Neural cell (in vitro differentiated cells): ENCODE measurements around the gene APIP. TPM values are rescaled to one million over a fixed set of nuclear protein-coding genes. Genes with fewer than 3 reads are reported as not detected.

Source experiments
- H2AFZ ChIP-seq: fragments of 200-600, 300-800 bp; sonication (generic), shearing (Covaris generic); 2 replicates; pipeline ENCODE4 v1.6.0; 2014; ENCODE audit warnings: low read depth, mild to moderate bottlenecking, antibody characterized with exemption, low read length, moderate library complexity
- H3F3A ChIP-seq: fragments of 200-600 bp; shearing (Covaris generic); 2 replicates; pipeline ENCODE4 v1.6.1; 2016; ENCODE audit warnings: mild to moderate bottlenecking, moderate library complexity, mixed read lengths, antibody characterized with exemption, low read length; ENCODE audit not compliant: insufficient read depth, poor library complexity, severe bottlenecking
- H3K27ac ChIP-seq: fragments of 200-600, 300-800 bp; sonication (generic), shearing (Covaris generic); 2 replicates; pipeline ENCODE4 v1.5.1; 2014; ENCODE audit warnings: mild to moderate bottlenecking, low read length, moderate library complexity
- H3K27me3 ChIP-seq: fragments of 300-800, 200-600 bp; sonication (generic), shearing (Covaris generic); 2 replicates; pipeline ENCODE4 v1.6.0; 2014; ENCODE audit warnings: mild to moderate bottlenecking, low read depth, low read length, moderate library complexity; ENCODE audit not compliant: insufficient read depth
- H3K36me3 ChIP-seq: fragments of 300-800, 200-600 bp; sonication (generic), shearing (Covaris generic); 2 replicates; pipeline ENCODE4 v1.5.1; 2014; ENCODE audit warnings: mild to moderate bottlenecking, antibody characterized with exemption, low read length, moderate library complexity; ENCODE audit not compliant: insufficient read depth
- H3K4me2 ChIP-seq: fragments of 300-800, 200-600 bp; sonication (generic), shearing (Covaris generic); 2 replicates; pipeline ENCODE4 v1.6.0; 2014; ENCODE audit warnings: mild to moderate bottlenecking, low read length
- H3K4me3 ChIP-seq: fragments of 300-800, 200-600 bp; sonication (generic), shearing (Covaris generic); 2 replicates; pipeline ENCODE4 v1.5.1; 2014; ENCODE audit warnings: mild to moderate bottlenecking, low read length, moderate library complexity
- H3K79me2 ChIP-seq: fragments of 200-600 bp; shearing (Covaris generic); replicated peaks from 2 replicates; pipeline ENCODE4 v1.6.0; 2014; ENCODE audit warnings: mild to moderate bottlenecking, low read length, moderate library complexity; ENCODE audit not compliant: insufficient read depth
- H3K9ac ChIP-seq: fragments of 300-800, 200-600 bp; sonication (generic), shearing (Covaris generic); 2 replicates; pipeline ENCODE4 v1.6.1; 2016; ENCODE audit warnings: mild to moderate bottlenecking, low read length, mixed read lengths
- H3K9me2 ChIP-seq: fragments of 200-600 bp; shearing (Covaris generic); 2 replicates; pipeline ENCODE4 v1.6.1; 2016; ENCODE audit warnings: mild to moderate bottlenecking, low read length, mixed read lengths; ENCODE audit not compliant: insufficient read depth
- H3K9me3 ChIP-seq: fragments of 200-600, 300-800 bp; sonication (generic), shearing (Covaris generic); 2 replicates; pipeline ENCODE4 v1.6.1; 2016; ENCODE audit warnings: mild to moderate bottlenecking, mixed run types, low read length, moderate library complexity, mixed read lengths
- H4K20me1 ChIP-seq: fragments of 200-600 bp; shearing (Covaris generic); 2 replicates; pipeline ENCODE4 v1.6.1; 2016; ENCODE audit warnings: mild to moderate bottlenecking, mixed run types; ENCODE audit not compliant: insufficient read depth
- EP300 ChIP-seq: fragments of 450-650 bp; conservative IDR thresholded peaks from 2 replicates; pipeline ENCODE4 v1.6.1; 2014; ENCODE audit warnings: antibody characterized with exemption, mild to moderate bottlenecking, moderate library complexity; ENCODE audit not compliant: poor library complexity, severe bottlenecking
- EZH2 ChIP-seq: fragments of 200-600, 300-800 bp; shearing (Covaris generic), sonication (generic); IDR thresholded peaks from 2 replicates; pipeline ENCODE4 v1.6.1; 2014; ENCODE audit warnings: antibody characterized with exemption, low read length, borderline replicate concordance, mild to moderate bottlenecking; ENCODE audit not compliant: insufficient read depth, poor library complexity, severe bottlenecking
- MXI1 ChIP-seq: fragments of 450-650 bp; conservative IDR thresholded peaks from 2 replicates; pipeline ENCODE4 v1.6.1; 2014; ENCODE audit warnings: antibody characterized with exemption, mild to moderate bottlenecking; ENCODE audit not compliant: poor library complexity, severe bottlenecking
- POLR2AphosphoS5 ChIP-seq: IDR thresholded peaks from 2 replicates; pipeline ENCODE4 v1.6.1; 2012
- RAD21 ChIP-seq: fragments of 450-650 bp; conservative IDR thresholded peaks from 2 replicates; pipeline ENCODE4 v1.6.1; 2014; ENCODE audit warnings: antibody characterized with exemption, mild to moderate bottlenecking, moderate library complexity
- SMC3 ChIP-seq: fragments of 450-650 bp; conservative IDR thresholded peaks from 2 replicates; pipeline ENCODE4 v1.6.1; 2014; ENCODE audit warnings: antibody characterized with exemption, mild to moderate bottlenecking, moderate library complexity; ENCODE audit not compliant: poor library complexity
- TAF1 ChIP-seq: IDR thresholded peaks from 2 replicates; pipeline ENCODE4 v1.6.1; 2012; ENCODE audit warnings: low read depth
- polyA plus RNA-seq: library from polyadenylated mRNA; depleted of rRNA; stranded (reverse); fragments of >200 nt; gene quantifications from 2 replicates; pipeline ENCODE4 v1.2.3, GENCODE V29; 2014
- TF ChIP-seq, protein P1 (sequence below): fragments of 450-650 bp; IDR thresholded peaks from 2 replicates; pipeline ENCODE4 v1.5.1; 2014; ENCODE audit warnings: antibody characterized with exemption, mild to moderate bottlenecking, moderate library complexity; ENCODE audit not compliant: poor library complexity, severe bottlenecking
- TF ChIP-seq, protein P2 (sequence below): IDR thresholded peaks from 2 replicates; pipeline ENCODE4 v1.6.1; 2012; ENCODE audit warnings: borderline replicate concordance

Gene APIP
- polyA plus RNA-seq, 1 donor from 2014 or later = 45.9 TPM

DNA sequence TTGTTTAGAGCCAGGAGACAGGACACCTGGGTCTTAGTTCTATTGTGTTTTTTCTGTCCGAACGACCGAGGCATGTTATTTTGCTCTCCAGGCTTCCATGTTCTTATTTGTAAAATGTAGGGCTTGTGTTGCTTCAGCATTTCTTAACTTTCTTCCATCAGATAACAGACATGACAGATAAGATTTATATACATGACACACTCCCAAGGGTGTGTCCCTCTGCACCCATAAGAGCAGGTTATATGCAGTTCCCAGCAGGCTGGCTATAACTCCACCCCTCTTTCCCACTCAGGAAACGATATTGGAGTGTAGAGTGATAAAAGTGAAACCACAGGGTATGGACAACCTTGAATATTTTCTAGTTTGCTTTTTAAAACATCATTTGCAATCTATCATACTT lies 65.8 kb downstream of the APIP start:
- no peak overlapping the region for H3K27ac ChIP-seq
- no peaks in the 10 kb centered on the region for H3K36me3 ChIP-seq
- no peak overlapping the region for H3K4me3 ChIP-seq
- no peaks in the 10 kb centered on the region for H3K79me2 ChIP-seq
- H3K9me2 ChIP-seq = no peaks in the 10 kb centered on the region
- H3K9ac ChIP-seq = no peak overlapping the region
- H2AFZ ChIP-seq = no peak overlapping the region
- TF ChIP-seq EZH2 (no peak), SMC3 (no peak), POLR2AphosphoS5 (no peak)
- TF ChIP-seq, protein P1, sequence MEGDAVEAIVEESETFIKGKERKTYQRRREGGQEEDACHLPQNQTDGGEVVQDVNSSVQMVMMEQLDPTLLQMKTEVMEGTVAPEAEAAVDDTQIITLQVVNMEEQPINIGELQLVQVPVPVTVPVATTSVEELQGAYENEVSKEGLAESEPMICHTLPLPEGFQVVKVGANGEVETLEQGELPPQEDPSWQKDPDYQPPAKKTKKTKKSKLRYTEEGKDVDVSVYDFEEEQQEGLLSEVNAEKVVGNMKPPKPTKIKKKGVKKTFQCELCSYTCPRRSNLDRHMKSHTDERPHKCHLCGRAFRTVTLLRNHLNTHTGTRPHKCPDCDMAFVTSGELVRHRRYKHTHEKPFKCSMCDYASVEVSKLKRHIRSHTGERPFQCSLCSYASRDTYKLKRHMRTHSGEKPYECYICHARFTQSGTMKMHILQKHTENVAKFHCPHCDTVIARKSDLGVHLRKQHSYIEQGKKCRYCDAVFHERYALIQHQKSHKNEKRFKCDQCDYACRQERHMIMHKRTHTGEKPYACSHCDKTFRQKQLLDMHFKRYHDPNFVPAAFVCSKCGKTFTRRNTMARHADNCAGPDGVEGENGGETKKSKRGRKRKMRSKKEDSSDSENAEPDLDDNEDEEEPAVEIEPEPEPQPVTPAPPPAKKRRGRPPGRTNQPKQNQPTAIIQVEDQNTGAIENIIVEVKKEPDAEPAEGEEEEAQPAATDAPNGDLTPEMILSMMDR = no peak
- no peaks in the 10 kb centered on the region for H3K27me3 ChIP-seq
- no peaks in the 10 kb centered on the region for H4K20me1 ChIP-seq
- H3F3A ChIP-seq = no peaks in the 10 kb centered on the region
- no peak overlapping the region for H3K4me2 ChIP-seq
- H3K9me3 ChIP-seq = no peaks in the 10 kb centered on the region

DNA sequence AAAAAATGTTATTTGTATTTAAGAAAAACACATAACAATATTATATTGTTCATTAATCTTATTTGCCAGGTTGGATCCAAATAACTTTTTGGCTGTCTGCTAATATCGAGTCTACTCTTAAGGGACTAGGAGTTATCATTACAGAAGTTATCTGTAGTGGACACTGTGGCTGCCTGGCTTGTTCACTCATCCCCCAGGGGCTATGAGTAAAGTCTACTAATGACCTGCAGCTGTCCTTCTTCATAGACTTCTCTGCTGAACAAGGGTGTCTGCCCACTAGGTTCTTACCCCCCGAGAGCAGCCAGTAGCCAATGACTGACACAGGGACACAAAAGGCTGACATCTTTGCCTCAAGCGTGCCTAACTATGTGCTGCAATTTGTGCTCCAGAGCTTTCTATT lies 69.7 kb downstream of the APIP start:
- H3K9me2 ChIP-seq = no peaks in the 10 kb centered on the region
- no peak overlapping the region for H3K27ac ChIP-seq
- no peaks in the 10 kb centered on the region for H3K27me3 ChIP-seq
- no peaks in the 10 kb centered on the region for H3K9me3 ChIP-seq
- H4K20me1 ChIP-seq = no peaks in the 10 kb centered on the region
- no peaks in the 10 kb centered on the region for H3F3A ChIP-seq
- TF ChIP-seq EZH2 (no peak), SMC3 (no peak), EP300 (no peak), MXI1 (no peak)
- TF ChIP-seq, protein P2, sequence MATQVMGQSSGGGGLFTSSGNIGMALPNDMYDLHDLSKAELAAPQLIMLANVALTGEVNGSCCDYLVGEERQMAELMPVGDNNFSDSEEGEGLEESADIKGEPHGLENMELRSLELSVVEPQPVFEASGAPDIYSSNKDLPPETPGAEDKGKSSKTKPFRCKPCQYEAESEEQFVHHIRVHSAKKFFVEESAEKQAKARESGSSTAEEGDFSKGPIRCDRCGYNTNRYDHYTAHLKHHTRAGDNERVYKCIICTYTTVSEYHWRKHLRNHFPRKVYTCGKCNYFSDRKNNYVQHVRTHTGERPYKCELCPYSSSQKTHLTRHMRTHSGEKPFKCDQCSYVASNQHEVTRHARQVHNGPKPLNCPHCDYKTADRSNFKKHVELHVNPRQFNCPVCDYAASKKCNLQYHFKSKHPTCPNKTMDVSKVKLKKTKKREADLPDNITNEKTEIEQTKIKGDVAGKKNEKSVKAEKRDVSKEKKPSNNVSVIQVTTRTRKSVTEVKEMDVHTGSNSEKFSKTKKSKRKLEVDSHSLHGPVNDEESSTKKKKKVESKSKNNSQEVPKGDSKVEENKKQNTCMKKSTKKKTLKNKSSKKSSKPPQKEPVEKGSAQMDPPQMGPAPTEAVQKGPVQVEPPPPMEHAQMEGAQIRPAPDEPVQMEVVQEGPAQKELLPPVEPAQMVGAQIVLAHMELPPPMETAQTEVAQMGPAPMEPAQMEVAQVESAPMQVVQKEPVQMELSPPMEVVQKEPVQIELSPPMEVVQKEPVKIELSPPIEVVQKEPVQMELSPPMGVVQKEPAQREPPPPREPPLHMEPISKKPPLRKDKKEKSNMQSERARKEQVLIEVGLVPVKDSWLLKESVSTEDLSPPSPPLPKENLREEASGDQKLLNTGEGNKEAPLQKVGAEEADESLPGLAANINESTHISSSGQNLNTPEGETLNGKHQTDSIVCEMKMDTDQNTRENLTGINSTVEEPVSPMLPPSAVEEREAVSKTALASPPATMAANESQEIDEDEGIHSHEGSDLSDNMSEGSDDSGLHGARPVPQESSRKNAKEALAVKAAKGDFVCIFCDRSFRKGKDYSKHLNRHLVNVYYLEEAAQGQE = no peak
- no peaks in the 10 kb centered on the region for H3K79me2 ChIP-seq
- H3K9ac ChIP-seq = no peak overlapping the region
- no peak overlapping the region for H3K4me3 ChIP-seq
- no peak overlapping the region for H2AFZ ChIP-seq
- no peaks in the 10 kb centered on the region for H3K36me3 ChIP-seq
- no peak overlapping the region for H3K4me2 ChIP-seq

DNA sequence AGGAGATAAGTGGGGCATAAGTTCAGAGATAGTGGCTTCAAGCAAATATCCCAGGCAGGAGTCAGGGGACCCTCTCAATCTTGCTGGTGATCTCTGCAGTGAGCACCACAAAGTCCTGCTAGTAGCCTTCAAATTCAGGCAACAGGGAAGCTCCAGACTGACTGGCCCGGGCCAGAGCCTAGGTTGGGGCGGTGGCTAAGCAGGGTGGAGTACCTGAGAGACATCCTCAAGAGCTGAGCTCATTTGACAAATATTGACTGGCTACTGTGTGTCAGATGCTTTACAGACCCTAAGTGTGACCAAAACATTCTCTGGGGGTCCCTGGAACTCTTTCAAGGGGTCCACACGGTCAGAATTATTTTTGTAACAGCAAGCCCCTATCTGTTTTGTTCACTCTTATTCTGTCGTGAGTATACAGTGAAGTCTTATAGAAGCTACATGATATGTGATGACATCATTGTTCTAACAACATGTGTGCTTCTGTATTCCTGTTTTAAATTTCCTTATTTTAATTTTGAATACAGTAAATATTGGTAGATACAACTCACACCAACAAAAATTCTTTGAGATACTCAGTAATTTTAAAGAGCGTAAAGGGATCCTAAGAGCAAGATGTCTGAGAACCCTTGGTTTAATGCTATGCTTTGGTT lies 71.6 kb downstream of the APIP start:
- Histone ChIP-seq H3K27me3 (no peaks in the 10 kb centered on the region), H4K20me1 (no peaks in the 10 kb centered on the region), H3K9me2 (no peaks in the 10 kb centered on the region), H3K4me3 (no peak overlapping the region), H3K9ac (no peak overlapping the region), H3K36me3 (no peaks in the 10 kb centered on the region), H3K79me2 (no peaks in the 10 kb centered on the region), H3K9me3 (no peaks in the 10 kb centered on the region), H2AFZ (no peak overlapping the region), H3K27ac (no peak overlapping the region), H3F3A (no peaks in the 10 kb centered on the region), H3K4me2 (no peak overlapping the region)
- TF ChIP-seq TAF1 (no peak), SMC3 (no peak), MXI1 (no peak), RAD21 (no peak), EP300 (no peak), POLR2AphosphoS5 (no peak), EZH2 (no peak)
- TF ChIP-seq, protein P2 = no peak
- TF ChIP-seq, protein P1 = no peak
